Psoas muscle (tissue), 8 donors: ENCODE results near the gene ETV7. TPM values are rescaled to one million over a fixed set of nuclear protein-coding genes. Genes with fewer than 3 reads are reported as not detected.

ENCODE experiments used
- ATAC-seq, 4 donors: fragments of 200-7000 bp; cut with Tn5 transposase; one replicate each; pipeline ENCODE4 v1.9.1; 2020; ENCODE audit warnings: moderate library complexity in 3 of 4, mild to moderate bottlenecking in 2 of 4
- DNase-seq, 2 donors: peaks; one replicate each; pipeline ENCODE4 v3.0.0-alpha.2; 2020
- H3K27ac ChIP-seq: fragments of 200-600 bp; one replicate; pipeline ENCODE4 v1.8.0; 2022
- H3K27me3 ChIP-seq, 3 donors: fragments of 200-600 bp in 1 of 3; one replicate each; pipeline versions ENCODE4 v1.6.1 to v1.8.0; 2013 to 2022; ENCODE audit warnings: low read length in 2 of 3, mild to moderate bottlenecking in 2 of 3, moderate library complexity in 1 of 3; ENCODE audit not compliant: insufficient read depth in 3 of 3
- H3K36me3 ChIP-seq, 2 donors: fragments of 200-600 bp in 1 of 2; one replicate each; pipeline versions ENCODE4 v1.6.1 to v1.8.0; 2013 to 2022; ENCODE audit warnings: low read depth in 1 of 2, mild to moderate bottlenecking in 1 of 2, moderate library complexity in 1 of 2; ENCODE audit not compliant: insufficient read depth in 1 of 2
- H3K4me1 ChIP-seq: fragments of 200-600 bp; one replicate; pipeline ENCODE4 v1.8.0; 2022
- H3K4me3 ChIP-seq: fragments of 200-600 bp; one replicate; pipeline ENCODE4 v1.8.0; 2022; ENCODE audit warnings: mild to moderate bottlenecking
- H3K9me3 ChIP-seq: fragments of 200-600 bp; one replicate; pipeline ENCODE4 v1.8.0; 2022
- WGBS, 3 donors: extraction: QIAGEN DNeasy Blood & Tissue Kit; methylation state at CpG; one replicate each; pipeline versions ENCODE4 v1.1.6 to v1.1.7; 2013; 5-methylcytosine and 5-hydroxymethylcytosine counted together
- intact Hi-C, 2 donors: fragments of 100-400 bp; cut with DNase I; formaldehyde crosslinking; loops; one replicate each; pipeline versions ENCODE4 v1.11.0 to v1.14.2; 2022
- polyA plus RNA-seq, 3 donors: library from polyadenylated mRNA; stranded (reverse); fragments of 200-250 nt; gene quantifications; one replicate each; pipeline ENCODE4 v1.2.3, GENCODE V29; 2013
- total RNA-seq, 4 donors: library from RNA; stranded (reverse); fragmentation: NEBNext Ultra II Directional in 2 of 4; extraction: Animal tissue kit (Norgen Biotek cat#: 25700) in 2 of 4; gene quantifications; one replicate each; pipeline versions ENCODE4 v1.2.1 to v1.2.4, GENCODE V29; 2021 to 2023
- TF ChIP-seq, protein P1 (sequence below): fragments of 200-600 bp; IDR thresholded peaks from one replicate; pipeline ENCODE4 v1.8.0; 2022; ENCODE audit warnings: antibody characterized with exemption
- donor health status: healthy with polysubstance abuse.
- donor health status: DM: no; HTN: no; CAD: no; lungs with moderate emphysema.
- donor health status: Bipolar disorder and iron deficiency.
- donor health status: healthy.
- donor health status: DM: yes; HTN: yes; CAD: no.
- donor health status: DM: no; HTN: no; CAD: no.
- donor health status: DM: no; HTN: no; CAD: no.
- donor health status: DM: yes; HTN: yes; CAD: no.

ETV7 gene
- total and polyA plus RNA-seq, 7 donors, result 0.06 to 0.09 TPM; not detected in 5

- WGBS, 3 donors, result 82 to 90% (median 89%) methylated on average over 4 of the region's 4 CpGs
- intact Hi-C loops, result loop anchor here in 1 of 2 donors (5.0 kb wide), 1 partner anchor 54 kb away; no protein-coding TSS in a partner anchor
- peaks cover 5% of the 10 kb centered on the region for H3K4me1 ChIP-seq
- no peaks in the 10 kb centered on the region for H3K36me3 ChIP-seq
- H3K27me3 ChIP-seq, result peaks cover 0 to 9% (median 0%) of the 10 kb centered on the region in 3 donors
- DNase-seq, result no peak
- no peak for ATAC-seq
- no peak overlapping the region for H3K27ac ChIP-seq
- TF ChIP-seq, protein P1, sequence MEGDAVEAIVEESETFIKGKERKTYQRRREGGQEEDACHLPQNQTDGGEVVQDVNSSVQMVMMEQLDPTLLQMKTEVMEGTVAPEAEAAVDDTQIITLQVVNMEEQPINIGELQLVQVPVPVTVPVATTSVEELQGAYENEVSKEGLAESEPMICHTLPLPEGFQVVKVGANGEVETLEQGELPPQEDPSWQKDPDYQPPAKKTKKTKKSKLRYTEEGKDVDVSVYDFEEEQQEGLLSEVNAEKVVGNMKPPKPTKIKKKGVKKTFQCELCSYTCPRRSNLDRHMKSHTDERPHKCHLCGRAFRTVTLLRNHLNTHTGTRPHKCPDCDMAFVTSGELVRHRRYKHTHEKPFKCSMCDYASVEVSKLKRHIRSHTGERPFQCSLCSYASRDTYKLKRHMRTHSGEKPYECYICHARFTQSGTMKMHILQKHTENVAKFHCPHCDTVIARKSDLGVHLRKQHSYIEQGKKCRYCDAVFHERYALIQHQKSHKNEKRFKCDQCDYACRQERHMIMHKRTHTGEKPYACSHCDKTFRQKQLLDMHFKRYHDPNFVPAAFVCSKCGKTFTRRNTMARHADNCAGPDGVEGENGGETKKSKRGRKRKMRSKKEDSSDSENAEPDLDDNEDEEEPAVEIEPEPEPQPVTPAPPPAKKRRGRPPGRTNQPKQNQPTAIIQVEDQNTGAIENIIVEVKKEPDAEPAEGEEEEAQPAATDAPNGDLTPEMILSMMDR, result no peak
- H3K4me3 ChIP-seq, result no peak overlapping the region
- H3K9me3 ChIP-seq, result no peaks in the 10 kb centered on the region
Observed at GRCh38 chr6:36355819-36356218, 31.6 kb downstream of the ETV7 start.

- 55 to 65% (median 58%) methylated on average over 4 of the region's 4 CpGs for WGBS, 3 donors
- intact Hi-C loops, result no loop called here
- ATAC-seq (no peak), DNase-seq (no peak)
- no peaks in the 10 kb centered on the region for H3K36me3 ChIP-seq
- TF ChIP-seq, protein P1, result no peak
- peaks cover 0 to 9% (median 0%) of the 10 kb centered on the region in 3 donors for H3K27me3 ChIP-seq
- no peaks in the 10 kb centered on the region for H3K9me3 ChIP-seq
- H3K4me1 ChIP-seq, result peaks cover 5% of the 10 kb centered on the region
- no peak overlapping the region for H3K27ac ChIP-seq
- H3K4me3 ChIP-seq, result no peak overlapping the region
Observed at GRCh38 chr6:36353411-36353915, 34.0 kb downstream of the ETV7 start.

DNA sequence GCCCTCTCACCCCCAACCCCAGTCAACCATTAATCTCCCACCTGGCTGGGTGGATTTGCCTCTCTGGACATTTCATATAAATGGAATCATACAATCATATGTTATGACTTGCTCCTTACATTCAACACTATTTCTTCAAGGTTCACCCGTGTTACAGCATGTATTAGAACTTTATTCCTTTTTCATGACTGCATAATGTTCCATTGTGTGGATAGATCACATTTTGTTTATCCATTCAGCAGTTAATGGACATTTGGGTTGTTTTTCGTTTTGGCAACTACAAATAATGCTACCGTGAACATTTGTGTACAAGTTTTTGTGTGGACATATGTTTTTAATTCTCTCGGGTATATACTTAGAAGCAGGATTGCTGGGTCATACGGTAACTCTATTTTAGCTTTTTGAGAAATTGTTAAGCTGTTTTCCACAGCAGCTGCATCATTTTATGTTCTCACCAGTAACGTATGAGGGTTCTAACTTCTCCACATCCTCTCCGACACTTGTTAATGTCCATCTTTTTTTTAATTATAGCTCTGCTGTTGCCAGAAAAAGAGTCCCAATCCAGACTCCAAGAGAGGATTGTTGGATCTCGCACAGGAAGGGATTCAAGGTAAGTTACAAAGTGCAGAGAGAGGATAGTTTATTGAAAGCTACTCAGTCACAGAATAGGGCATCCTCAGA lies 34.9 kb downstream of the ETV7 start:
- intact Hi-C loops, result no loop called here
- Histone ChIP-seq H3K4me1 (no peaks in the 10 kb centered on the region), H3K27me3 (peaks cover 0 to 14% (median 0%) of the 10 kb centered on the region in 3 donors), H3K4me3 (no peak overlapping the region), H3K36me3 (no peaks in the 10 kb centered on the region), H3K27ac (no peak overlapping the region), H3K9me3 (no peaks in the 10 kb centered on the region)
- WGBS, 3 donors, result 75 to 78% (median 77%) methylated on average over 8 of the region's 8 CpGs
- TF ChIP-seq, protein P1, result no peak
- ATAC-seq (no peak), DNase-seq (no peak)

- Histone ChIP-seq H3K9me3 (no peaks in the 10 kb centered on the region), H3K36me3 (no peaks in the 10 kb centered on the region), H3K4me3 (no peak overlapping the region), H3K27me3 (peaks cover 0 to 23% (median 0%) of the 10 kb centered on the region in 3 donors), H3K27ac (no peak overlapping the region), H3K4me1 (no peaks in the 10 kb centered on the region)
- TF ChIP-seq, protein P1, result no peak
- DNase-seq (no peak), ATAC-seq (no peak)
- WGBS, 3 donors, result 73 to 76% (median 74%) methylated on average over 15 of the region's 15 CpGs
- intact Hi-C loops, result no loop called here
Observed at GRCh38 chr6:36350681-36351571, 36.5 kb downstream of the ETV7 start.
